Measurements from ENCODE around the gene BANK1.

The BANK1 gene

GRCh38 chr4:101855239-101855638 is 64.7 kb downstream of the BANK1 start:
- no peaks in the 10 kb centered on the region for H3K4me1 ChIP-seq (ENCODE audit: insufficient read depth, low read length)
- no peak overlapping the region for H3K9ac ChIP-seq (ENCODE audit: low read depth, low read length)
- no peaks in the 10 kb centered on the region for H3K27me3 ChIP-seq (ENCODE audit: insufficient read depth, low read length)
- H3K36me3 ChIP-seq (ENCODE audit: insufficient read depth, low read depth, low read length): no peaks in the 10 kb centered on the region
- H3K27ac ChIP-seq (ENCODE audit: low read length): no peak overlapping the region
- H3K4me3 ChIP-seq (ENCODE audit: low read length): no peak overlapping the region
- H3K9me3 ChIP-seq (ENCODE audit: insufficient read depth, low read depth, low read length): no peaks in the 10 kb centered on the region

GRCh38 chr4:101856149-101856548 is 65.6 kb downstream of the BANK1 start:
- Histone ChIP-seq H3K9me3 (ENCODE audit: insufficient read depth, low read depth, low read length) (no peaks in the 10 kb centered on the region), H3K9ac (ENCODE audit: low read depth, low read length) (no peak overlapping the region), H3K36me3 (ENCODE audit: insufficient read depth, low read depth, low read length) (no peaks in the 10 kb centered on the region), H3K27ac (ENCODE audit: low read length) (no peak overlapping the region), H3K4me1 (ENCODE audit: insufficient read depth, low read length) (no peaks in the 10 kb centered on the region), H3K4me3 (ENCODE audit: low read length) (no peak overlapping the region), H3K27me3 (ENCODE audit: insufficient read depth, low read length) (no peaks in the 10 kb centered on the region)

GRCh38 chr4:101857176-101857575 is 66.6 kb downstream of the BANK1 start:
- Histone ChIP-seq H3K27me3 (ENCODE audit: insufficient read depth, low read length) (no peaks in the 10 kb centered on the region), H3K9ac (ENCODE audit: low read depth, low read length) (no peak overlapping the region), H3K4me1 (ENCODE audit: insufficient read depth, low read length) (no peaks in the 10 kb centered on the region), H3K4me3 (ENCODE audit: low read length) (no peak overlapping the region), H3K9me3 (ENCODE audit: insufficient read depth, low read depth, low read length) (no peaks in the 10 kb centered on the region), H3K27ac (ENCODE audit: low read length) (no peak overlapping the region), H3K36me3 (ENCODE audit: insufficient read depth, low read depth, low read length) (no peaks in the 10 kb centered on the region)

GRCh38 chr4:101858641-101859040 is 68.1 kb downstream of the BANK1 start:
- Histone ChIP-seq H3K4me3 (ENCODE audit: low read length) (no peak overlapping the region), H3K27me3 (ENCODE audit: insufficient read depth, low read length) (no peaks in the 10 kb centered on the region), H3K27ac (ENCODE audit: low read length) (no peak overlapping the region), H3K9me3 (ENCODE audit: insufficient read depth, low read depth, low read length) (no peaks in the 10 kb centered on the region), H3K4me1 (ENCODE audit: insufficient read depth, low read length) (no peaks in the 10 kb centered on the region), H3K36me3 (ENCODE audit: insufficient read depth, low read depth, low read length) (no peaks in the 10 kb centered on the region), H3K9ac (ENCODE audit: low read depth, low read length) (no peak overlapping the region)

- Histone ChIP-seq H3K36me3 (ENCODE audit: insufficient read depth, low read depth, low read length) (no peaks in the 10 kb centered on the region), H3K27me3 (ENCODE audit: insufficient read depth, low read length) (no peaks in the 10 kb centered on the region), H3K4me1 (ENCODE audit: insufficient read depth, low read length) (no peaks in the 10 kb centered on the region), H3K4me3 (ENCODE audit: low read length) (no peak overlapping the region), H3K9me3 (ENCODE audit: insufficient read depth, low read depth, low read length) (no peaks in the 10 kb centered on the region), H3K9ac (ENCODE audit: low read depth, low read length) (no peak overlapping the region), H3K27ac (ENCODE audit: low read length) (no peak overlapping the region)
These were observed 72.1 kb downstream of the BANK1 start for GRCh38 chr4:101862595-101862994.

GRCh38 chr4:101864660-101865059 is 74.1 kb downstream of the BANK1 start:
- Histone ChIP-seq H3K4me1 (ENCODE audit: insufficient read depth, low read length) (no peaks in the 10 kb centered on the region), H3K9ac (ENCODE audit: low read depth, low read length) (no peak overlapping the region), H3K27ac (ENCODE audit: low read length) (no peak overlapping the region), H3K4me3 (ENCODE audit: low read length) (no peak overlapping the region), H3K9me3 (ENCODE audit: insufficient read depth, low read depth, low read length) (no peaks in the 10 kb centered on the region), H3K27me3 (ENCODE audit: insufficient read depth, low read length) (no peaks in the 10 kb centered on the region), H3K36me3 (ENCODE audit: insufficient read depth, low read depth, low read length) (no peaks in the 10 kb centered on the region)

GRCh38 chr4:101865501-101866062 is 75.1 kb downstream of the BANK1 start:
- H3K9me3 ChIP-seq (ENCODE audit: insufficient read depth, low read depth, low read length): no peaks in the 10 kb centered on the region
- H3K4me3 ChIP-seq (ENCODE audit: low read length): no peak overlapping the region
- no peak overlapping the region for H3K9ac ChIP-seq (ENCODE audit: low read depth, low read length)
- no peaks in the 10 kb centered on the region for H3K4me1 ChIP-seq (ENCODE audit: insufficient read depth, low read length)
- H3K27ac ChIP-seq (ENCODE audit: low read length): no peak overlapping the region
- H3K36me3 ChIP-seq (ENCODE audit: insufficient read depth, low read depth, low read length): no peaks in the 10 kb centered on the region
- H3K27me3 ChIP-seq (ENCODE audit: insufficient read depth, low read length): no peaks in the 10 kb centered on the region

- no peaks in the 10 kb centered on the region for H3K4me1 ChIP-seq (ENCODE audit: insufficient read depth, low read length)
- H3K9me3 ChIP-seq (ENCODE audit: insufficient read depth, low read depth, low read length): no peaks in the 10 kb centered on the region
- no peak overlapping the region for H3K4me3 ChIP-seq (ENCODE audit: low read length)
- no peak overlapping the region for H3K27ac ChIP-seq (ENCODE audit: low read length)
- H3K36me3 ChIP-seq (ENCODE audit: insufficient read depth, low read depth, low read length): no peaks in the 10 kb centered on the region
- H3K9ac ChIP-seq (ENCODE audit: low read depth, low read length): no peak overlapping the region
- no peaks in the 10 kb centered on the region for H3K27me3 ChIP-seq (ENCODE audit: insufficient read depth, low read length)
These were observed 80.3 kb downstream of the BANK1 start for GRCh38 chr4:101870874-101871273.

GRCh38 chr4:101871962-101872676 is 81.6 kb downstream of the BANK1 start:
- Histone ChIP-seq H3K27me3 (ENCODE audit: insufficient read depth, low read length) (no peaks in the 10 kb centered on the region), H3K4me3 (ENCODE audit: low read length) (no peak overlapping the region), H3K36me3 (ENCODE audit: insufficient read depth, low read depth, low read length) (no peaks in the 10 kb centered on the region), H3K4me1 (ENCODE audit: insufficient read depth, low read length) (no peaks in the 10 kb centered on the region), H3K9ac (ENCODE audit: low read depth, low read length) (no peak overlapping the region), H3K9me3 (ENCODE audit: insufficient read depth, low read depth, low read length) (no peaks in the 10 kb centered on the region), H3K27ac (ENCODE audit: low read length) (no peak overlapping the region)

GRCh38 chr4:101885574-101885973 is 95.0 kb downstream of the BANK1 start:
- no peak overlapping the region for H3K4me3 ChIP-seq (ENCODE audit: low read length)
- no peak overlapping the region for H3K9ac ChIP-seq (ENCODE audit: low read depth, low read length)
- no peak overlapping the region for H3K27ac ChIP-seq (ENCODE audit: low read length)
- no peaks in the 10 kb centered on the region for H3K36me3 ChIP-seq (ENCODE audit: insufficient read depth, low read depth, low read length)
- no peaks in the 10 kb centered on the region for H3K4me1 ChIP-seq (ENCODE audit: insufficient read depth, low read length)
- H3K9me3 ChIP-seq (ENCODE audit: insufficient read depth, low read depth, low read length): no peaks in the 10 kb centered on the region
- no peaks in the 10 kb centered on the region for H3K27me3 ChIP-seq (ENCODE audit: insufficient read depth, low read length)

GRCh38 chr4:101886826-101887225 is 96.3 kb downstream of the BANK1 start:
- no peaks in the 10 kb centered on the region for H3K4me1 ChIP-seq (ENCODE audit: insufficient read depth, low read length)
- H3K9ac ChIP-seq (ENCODE audit: low read depth, low read length): no peak overlapping the region
- no peaks in the 10 kb centered on the region for H3K27me3 ChIP-seq (ENCODE audit: insufficient read depth, low read length)
- no peaks in the 10 kb centered on the region for H3K36me3 ChIP-seq (ENCODE audit: insufficient read depth, low read depth, low read length)
- H3K27ac ChIP-seq (ENCODE audit: low read length): no peak overlapping the region
- H3K4me3 ChIP-seq (ENCODE audit: low read length): no peak overlapping the region
- no peaks in the 10 kb centered on the region for H3K9me3 ChIP-seq (ENCODE audit: insufficient read depth, low read depth, low read length)

GRCh38 chr4:101888472-101888871 is 97.9 kb downstream of the BANK1 start:
- H3K4me3 ChIP-seq (ENCODE audit: low read length): no peak overlapping the region
- H3K27me3 ChIP-seq (ENCODE audit: insufficient read depth, low read length): no peaks in the 10 kb centered on the region
- H3K36me3 ChIP-seq (ENCODE audit: insufficient read depth, low read depth, low read length): no peaks in the 10 kb centered on the region
- no peak overlapping the region for H3K9ac ChIP-seq (ENCODE audit: low read depth, low read length)
- no peak overlapping the region for H3K27ac ChIP-seq (ENCODE audit: low read length)
- no peaks in the 10 kb centered on the region for H3K9me3 ChIP-seq (ENCODE audit: insufficient read depth, low read depth, low read length)
- no peaks in the 10 kb centered on the region for H3K4me1 ChIP-seq (ENCODE audit: insufficient read depth, low read length)

Data from iPS-20b (cell line).